GDM1 (cell line): ENCODE measurements around the gene DNAJC18.

ENCODE experiments used
- DNase-seq: peaks from one replicate; lab custom pipeline; 2025; lab: John Stamatoyannopoulos, UW

DNAJC18 gene

DNA sequence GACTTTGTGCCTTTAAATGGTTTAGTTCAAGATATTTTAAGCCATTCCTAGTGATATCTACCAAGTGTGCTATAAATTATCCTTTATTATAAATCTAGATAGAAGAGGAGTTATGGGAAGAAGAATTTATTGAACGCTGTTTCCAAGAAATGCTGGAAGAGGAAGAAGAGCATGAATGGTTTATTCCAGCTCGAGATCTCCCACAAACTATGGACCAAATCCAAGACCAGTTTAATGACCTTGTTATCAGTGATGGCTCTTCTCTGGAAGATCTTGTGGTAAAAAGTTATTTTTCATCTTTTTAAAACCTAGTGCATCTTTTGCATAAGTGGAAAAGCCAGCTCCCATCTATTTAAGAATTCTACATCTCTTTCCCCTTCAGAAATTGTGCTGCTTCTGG is 74.9 kb downstream of the DNAJC18 start:
- DNase-seq: no peak

DNA sequence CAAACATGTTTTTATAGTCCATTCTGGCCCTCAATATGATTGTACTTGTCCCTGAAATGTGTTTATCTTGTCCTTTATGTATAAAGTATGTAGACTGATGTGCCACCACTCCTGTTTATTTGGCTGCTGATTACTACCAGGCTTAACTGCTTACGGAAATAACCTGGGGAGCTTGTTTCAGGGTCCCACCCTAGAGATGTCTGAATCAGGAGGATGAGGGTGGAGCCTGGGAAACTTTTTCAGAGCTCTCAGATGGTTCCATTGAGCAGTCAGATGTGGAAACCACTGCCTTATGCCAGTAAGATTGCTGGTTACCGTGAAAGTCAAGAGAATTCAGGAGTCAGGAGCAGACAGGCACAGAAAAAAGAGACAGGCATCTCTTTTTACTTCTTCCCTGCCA is 75.4 kb downstream of the DNAJC18 start:
- DNase-seq: no peak

DNA sequence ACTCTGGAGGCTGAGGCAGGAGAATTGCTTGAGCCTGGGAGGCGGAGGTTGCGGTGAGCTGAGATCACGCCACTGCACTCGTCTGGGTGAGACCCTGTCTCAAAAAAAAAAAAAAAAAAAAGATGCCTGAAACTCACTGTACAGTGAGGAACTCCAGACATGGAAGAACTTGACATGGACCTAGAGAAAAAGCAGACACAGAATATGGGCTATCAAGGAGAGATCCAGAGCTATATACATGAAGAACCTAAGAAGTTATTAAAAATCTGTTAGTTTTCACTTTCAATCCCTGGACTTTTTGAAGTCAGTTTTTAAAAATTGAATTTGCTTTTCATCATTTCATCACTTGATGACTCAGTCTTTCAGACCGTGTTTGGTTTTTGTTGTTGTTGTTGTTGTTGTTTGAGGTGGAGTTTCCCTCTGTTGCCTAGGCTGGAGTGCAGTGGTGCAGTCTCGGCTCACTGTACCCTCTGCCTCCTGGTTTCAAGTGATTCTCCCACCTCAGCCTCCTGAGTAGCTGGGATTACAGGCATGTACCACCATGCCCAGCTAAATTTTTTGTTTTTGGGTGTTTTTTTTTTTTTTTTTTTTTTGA is 77.4 kb downstream of the DNAJC18 start:
- no peak for DNase-seq

DNA sequence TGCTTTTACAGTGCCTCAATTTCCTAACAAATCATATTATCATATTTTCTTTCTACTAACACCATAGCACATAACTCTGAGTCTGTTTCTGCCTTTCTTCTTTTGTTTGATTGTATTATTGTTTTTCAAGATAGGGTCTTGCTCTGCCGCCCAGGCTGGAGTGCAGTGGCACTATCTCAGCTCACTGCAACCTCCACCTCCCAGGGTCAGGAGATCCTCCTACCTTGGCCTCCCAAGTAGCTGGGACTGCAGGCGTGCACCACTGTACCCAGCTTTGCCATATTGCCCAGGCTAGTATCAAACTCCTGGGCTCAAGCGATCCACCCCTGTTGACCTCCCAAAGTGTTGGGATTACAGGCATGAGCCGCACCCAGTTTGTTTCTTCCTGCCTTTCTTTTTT is 78.9 kb downstream of the DNAJC18 start:
- DNase-seq: no peak
